ENCODE measurements around the gene NOS1AP. TPM values are rescaled to one million over a fixed set of nuclear protein-coding genes. Genes with fewer than 3 reads are reported as not detected.

NOS1AP gene
- total RNA-seq, 4 donors from 2014 or later = 1.9 to 5.4 (median 3.1) TPM

- ATAC-seq (ENCODE audit: low FRiP score) (no peak), DNase-seq (ENCODE audit: low spot score) (no peak)
- TF ChIP-seq, protein P1, sequence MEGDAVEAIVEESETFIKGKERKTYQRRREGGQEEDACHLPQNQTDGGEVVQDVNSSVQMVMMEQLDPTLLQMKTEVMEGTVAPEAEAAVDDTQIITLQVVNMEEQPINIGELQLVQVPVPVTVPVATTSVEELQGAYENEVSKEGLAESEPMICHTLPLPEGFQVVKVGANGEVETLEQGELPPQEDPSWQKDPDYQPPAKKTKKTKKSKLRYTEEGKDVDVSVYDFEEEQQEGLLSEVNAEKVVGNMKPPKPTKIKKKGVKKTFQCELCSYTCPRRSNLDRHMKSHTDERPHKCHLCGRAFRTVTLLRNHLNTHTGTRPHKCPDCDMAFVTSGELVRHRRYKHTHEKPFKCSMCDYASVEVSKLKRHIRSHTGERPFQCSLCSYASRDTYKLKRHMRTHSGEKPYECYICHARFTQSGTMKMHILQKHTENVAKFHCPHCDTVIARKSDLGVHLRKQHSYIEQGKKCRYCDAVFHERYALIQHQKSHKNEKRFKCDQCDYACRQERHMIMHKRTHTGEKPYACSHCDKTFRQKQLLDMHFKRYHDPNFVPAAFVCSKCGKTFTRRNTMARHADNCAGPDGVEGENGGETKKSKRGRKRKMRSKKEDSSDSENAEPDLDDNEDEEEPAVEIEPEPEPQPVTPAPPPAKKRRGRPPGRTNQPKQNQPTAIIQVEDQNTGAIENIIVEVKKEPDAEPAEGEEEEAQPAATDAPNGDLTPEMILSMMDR (IDR thresholded peaks at IDR 0.05) = no peak
Measured at GRCh38 chr1:162310337-162310736, 240.8 kb downstream of the NOS1AP start.

GRCh38 chr1:162314206-162314605, 244.7 kb downstream of the NOS1AP start:
- ATAC-seq (ENCODE audit: low FRiP score) = no peak
- TF ChIP-seq, protein P1 (IDR thresholded peaks at IDR 0.05) = no peak
- no peak for DNase-seq (ENCODE audit: low spot score)

DNA sequence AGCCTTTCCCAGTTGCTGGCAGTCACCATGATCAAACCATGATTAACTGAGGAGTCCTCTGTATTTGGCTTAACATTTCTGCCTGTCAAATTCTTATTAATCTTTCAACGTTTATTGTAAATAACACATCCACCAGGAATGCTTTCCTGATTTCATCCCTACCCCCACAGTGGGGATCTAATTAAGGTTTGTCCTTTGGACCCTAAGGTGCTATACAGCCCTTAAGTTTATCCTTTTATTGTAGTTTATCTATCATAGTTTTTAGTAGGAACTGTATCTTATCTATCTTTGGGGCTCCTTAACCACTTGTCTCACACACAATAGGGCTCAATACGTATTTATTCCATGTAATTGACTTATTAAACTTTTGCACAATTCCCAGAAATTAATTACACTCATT, 246.2 kb downstream of the NOS1AP start:
- ATAC-seq (ENCODE audit: low FRiP score) (no peak), DNase-seq (ENCODE audit: low spot score) (no peak)
- TF ChIP-seq, protein P1 (IDR thresholded peaks at IDR 0.05) = no peak

DNA sequence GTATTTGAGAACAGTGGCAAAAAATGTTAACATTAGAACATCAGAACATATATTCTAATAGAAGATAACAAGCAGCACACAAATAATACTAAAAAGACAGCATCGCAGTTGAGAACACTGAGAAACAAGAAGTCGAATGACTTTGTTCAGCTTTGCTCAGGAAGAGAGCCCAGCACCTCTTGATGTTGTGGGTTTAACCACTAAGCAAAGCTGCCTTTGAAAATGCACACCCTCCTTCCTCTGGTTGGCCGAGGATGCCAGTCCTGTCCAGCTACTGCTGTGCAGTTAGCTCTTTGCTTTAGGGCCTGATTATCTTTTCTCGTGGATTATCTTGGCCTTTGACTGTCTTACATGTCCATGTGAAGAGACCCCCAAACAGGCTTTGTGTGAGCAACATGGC, 246.7 kb downstream of the NOS1AP start:
- DNase-seq (ENCODE audit: low spot score) = no peak
- no peak for ATAC-seq (ENCODE audit: low FRiP score)
- TF ChIP-seq, protein P1 (IDR thresholded peaks at IDR 0.05) = no peak

GRCh38 chr1:162317621-162318020, 248.1 kb downstream of the NOS1AP start:
- TF ChIP-seq, protein P1 (IDR thresholded peaks at IDR 0.05) = no peak
- DNase-seq (ENCODE audit: low spot score) (no peak), ATAC-seq (ENCODE audit: low FRiP score) (no peak)

DNA sequence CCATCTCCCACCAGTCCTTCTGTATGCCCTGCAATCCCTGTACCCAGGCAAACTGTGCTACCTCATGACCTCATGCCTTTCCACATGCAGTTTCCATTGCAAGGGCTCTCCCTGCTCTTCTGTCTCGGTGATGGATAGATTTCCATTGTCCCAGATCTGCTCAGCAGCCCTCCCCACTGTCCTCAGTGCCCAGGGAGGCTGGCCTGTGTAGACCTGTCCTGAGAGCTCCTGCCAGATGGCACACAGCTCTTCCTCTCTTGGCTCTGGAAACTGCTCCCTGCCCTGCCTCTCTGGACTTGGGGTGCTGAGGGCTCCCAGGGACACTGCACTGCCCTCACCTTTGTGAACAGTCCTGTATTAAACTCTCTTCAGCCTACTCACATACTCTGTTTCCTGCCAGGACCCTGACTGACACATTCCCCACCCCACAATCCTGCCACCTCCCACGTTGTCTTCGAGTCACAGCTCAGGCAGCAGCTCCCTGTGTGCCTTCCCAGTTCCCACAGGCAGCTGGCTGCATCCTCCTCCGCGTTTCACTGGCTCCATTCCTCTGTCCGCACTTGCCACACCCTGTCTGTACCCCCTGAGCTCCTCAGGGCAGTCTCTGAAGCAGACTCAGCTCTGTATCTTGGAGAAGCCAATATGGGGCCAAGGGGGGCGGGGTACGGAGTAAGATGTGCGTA, 250.1 kb downstream of the NOS1AP start:
- no peak for DNase-seq (ENCODE audit: low spot score)
- TF ChIP-seq, protein P1 (IDR thresholded peaks at IDR 0.05) = no peak
- ATAC-seq (ENCODE audit: low FRiP score) = no peak

GRCh38 chr1:162321809-162322422, 252.4 kb downstream of the NOS1AP start:
- ATAC-seq (ENCODE audit: low FRiP score) (no peak), DNase-seq (ENCODE audit: low spot score) (no peak)
- TF ChIP-seq, protein P1 (IDR thresholded peaks at IDR 0.05) = no peak
